SK-N-MC (cell line): ENCODE measurements around the gene RPAP3.
A peak's percentile ranks its signal among the peaks of the same experiment; 100 is the strongest.

Experiments used
- DNase-seq: peaks from one replicate; pipeline ENCODE4 v3.0.0-alpha.2; 2011; ENCODE audit warnings: low read depth, low spot score
- H3K27ac ChIP-seq: fragments of 200-600 bp; sonication (generic); 2 replicates; pipeline ENCODE4 v1.5.1; 2016; ENCODE audit warnings: mixed run types
- H3K36me3 ChIP-seq: fragments of 200-600 bp; sonication (generic); 2 replicates; pipeline ENCODE4 v1.6.1; 2017; ENCODE audit warnings: antibody characterized with exemption, low read length, mixed read lengths; ENCODE audit not compliant: insufficient read depth
- H3K4me3 ChIP-seq: fragments of 200-600 bp; sonication (generic); 2 replicates; pipeline ENCODE4 v1.5.1; 2016
- H3K9ac ChIP-seq: fragments of 200-600 bp; sonication (generic); 2 replicates; pipeline ENCODE4 v1.8.0; 2017; ENCODE audit warnings: mixed run types, mixed read lengths; ENCODE audit not compliant: insufficient read length
- H3K9me3 ChIP-seq: fragments of 200-600 bp; sonication (generic); 2 replicates; pipeline ENCODE4 v1.6.1; 2017; ENCODE audit warnings: low read depth, mild to moderate bottlenecking, antibody characterized with exemption, low read length, moderate library complexity, mixed read lengths
- EZH2 ChIP-seq: fragments of 200-600 bp; sonication (generic); IDR thresholded peaks from one replicate; pipeline ENCODE4 v1.6.1; 2017; ENCODE audit warnings: antibody characterized with exemption
- FOXP2 ChIP-seq: optimal IDR thresholded peaks from 2 replicates; pipeline ENCODE3; 2011; ENCODE audit warnings: mild to moderate bottlenecking, moderate library complexity; ENCODE audit not compliant: insufficient read depth; ENCODE audit errors: extremely low read length, control extremely low read depth
- POLR2AphosphoS5 ChIP-seq: IDR thresholded peaks from 2 replicates; pipeline ENCODE4 v1.6.1; 2012; ENCODE audit warnings: mild to moderate bottlenecking, low read depth, low read length, borderline replicate concordance

RPAP3 gene

GRCh38 chr12:47709671-47710070 is 3.8 kb upstream of the RPAP3 start:
- H3K27ac ChIP-seq = no peak overlapping the region
- TF ChIP-seq EZH2 = no peak
- no peak for TF ChIP-seq FOXP2
- no peak for TF ChIP-seq POLR2AphosphoS5
- no peaks in the 10 kb centered on the region for H3K9me3 ChIP-seq
- H3K36me3 ChIP-seq = no peaks in the 10 kb centered on the region
- no peak for DNase-seq
- H3K9ac ChIP-seq = no peak overlapping the region
- no peak overlapping the region for H3K4me3 ChIP-seq

GRCh38 chr12:47709237-47709636 is 3.4 kb upstream of the RPAP3 start:
- H3K4me3 ChIP-seq = no peak overlapping the region
- H3K9me3 ChIP-seq = no peaks in the 10 kb centered on the region
- no peaks in the 10 kb centered on the region for H3K36me3 ChIP-seq
- H3K9ac ChIP-seq = no peak overlapping the region
- no peak overlapping the region for H3K27ac ChIP-seq
- no peak for DNase-seq
- TF ChIP-seq FOXP2 (no peak), POLR2AphosphoS5 (no peak), EZH2 (no peak)

- DNase-seq = no peak
These were observed 2.2 kb upstream of the RPAP3 start for GRCh38 chr12:47707905-47708543.

GRCh38 chr12:47707355-47707754 is 1.5 kb upstream of the RPAP3 start:
- Histone ChIP-seq H3K9ac (peak overlapping the region; percentile 80), H3K4me3 (0 out of 2 replicates have a peak overlapping the region, but pooled peaks have one; percentile 5), H3K27ac (no peak overlapping the region), H3K36me3 (0 out of 2 replicates have a peak, but pooled peaks cover 4% of the 10 kb centered on the region), H3K9me3 (no peaks in the 10 kb centered on the region)
- TF ChIP-seq POLR2AphosphoS5 = no peak
- no peak for TF ChIP-seq FOXP2
- TF ChIP-seq EZH2 = no peak
- DNase-seq = no peak

More at GRCh38 chr12:47707905-47708543, 2.2 kb upstream of the RPAP3 start:
- H3K36me3 ChIP-seq = 0 out of 2 replicates have a peak, but pooled peaks cover 4% of the 10 kb centered on the region
- no peaks in the 10 kb centered on the region for H3K9me3 ChIP-seq
- H3K9ac ChIP-seq = peak overlapping the region; percentile 80
- TF ChIP-seq POLR2AphosphoS5 (no peak), FOXP2 (no peak), EZH2 (no peak)
- H3K4me3 ChIP-seq = no peak overlapping the region
- no peak overlapping the region for H3K27ac ChIP-seq

- TF ChIP-seq POLR2AphosphoS5 = no peak
- Histone ChIP-seq H3K36me3 (peaks cover 21% of the 10 kb centered on the region), H3K27ac (no peak overlapping the region), H3K9ac (peak overlapping the region; percentile 80), H3K4me3 (peak overlapping the region; percentile 76), H3K9me3 (no peaks in the 10 kb centered on the region)
- no peak for DNase-seq
These were observed 633 bp downstream of the RPAP3 start for GRCh38 chr12:47705229-47705565.

- H3K9ac ChIP-seq = peak overlapping the region; percentile 80
These were observed 1.1 kb downstream of the RPAP3 start for GRCh38 chr12:47704719-47705118.

GRCh38 chr12:47700263-47700662 is 5.6 kb downstream of the RPAP3 start:
- TF ChIP-seq EZH2 = no peak
- TF ChIP-seq FOXP2 = no peak
- TF ChIP-seq POLR2AphosphoS5 = no peak
- no peak overlapping the region for H3K27ac ChIP-seq
- DNase-seq = no peak
- H3K9me3 ChIP-seq = no peaks in the 10 kb centered on the region
- peaks cover 53% of the 10 kb centered on the region for H3K36me3 ChIP-seq
- H3K9ac ChIP-seq = no peak overlapping the region
- no peak overlapping the region for H3K4me3 ChIP-seq

More at GRCh38 chr12:47704719-47705118, 1.1 kb downstream of the RPAP3 start:
- H3K36me3 ChIP-seq = peaks cover 24% of the 10 kb centered on the region
- TF ChIP-seq FOXP2 = no peak
- no peak for TF ChIP-seq POLR2AphosphoS5
- no peak for TF ChIP-seq EZH2
- peak overlapping the region; percentile 76 for H3K4me3 ChIP-seq
- DNase-seq = no peak
- no peaks in the 10 kb centered on the region for H3K9me3 ChIP-seq
- H3K27ac ChIP-seq = no peak overlapping the region

GRCh38 chr12:47698631-47699030 is 7.2 kb downstream of the RPAP3 start:
- Histone ChIP-seq H3K9ac (no peak overlapping the region), H3K9me3 (no peaks in the 10 kb centered on the region), H3K4me3 (no peak overlapping the region), H3K27ac (no peak overlapping the region), H3K36me3 (peaks cover 64% of the 10 kb centered on the region)
- TF ChIP-seq EZH2 (no peak), POLR2AphosphoS5 (no peak), FOXP2 (no peak)
- DNase-seq = no peak

GRCh38 chr12:47698055-47698454 is 7.8 kb downstream of the RPAP3 start:
- Histone ChIP-seq H3K9ac (no peak overlapping the region), H3K4me3 (no peak overlapping the region), H3K36me3 (peaks cover 66% of the 10 kb centered on the region), H3K27ac (no peak overlapping the region), H3K9me3 (no peaks in the 10 kb centered on the region)
- no peak for TF ChIP-seq FOXP2
- TF ChIP-seq POLR2AphosphoS5 = no peak
- TF ChIP-seq EZH2 = no peak
- DNase-seq = no peak
